ENCODE measurements around the gene GLCE.

Gene GLCE

GRCh38 chr15:69140306-69140705 is 20.1 kb upstream of the GLCE start:
- Mint-ChIP-seq H3K27me3 (ENCODE audit: low read depth, poor library complexity) (peaks cover 22% of the 10 kb centered on the region), H3K36me3 (ENCODE audit: low read depth) (no peaks in the 10 kb centered on the region), H3K27ac (no peak overlapping the region), H3K4me3 (no peak overlapping the region), H3K9me3 (peaks cover 4% of the 10 kb centered on the region), H3K4me1 (peaks cover 35% of the 10 kb centered on the region)
- TF ChIP-seq CTCF (IDR thresholded peaks at IDR 0.05), result no peak
- no peak for DNase-seq

- Mint-ChIP-seq H3K27ac (no peak overlapping the region), H3K27me3 (ENCODE audit: low read depth, poor library complexity) (peaks cover 22% of the 10 kb centered on the region), H3K36me3 (ENCODE audit: low read depth) (no peaks in the 10 kb centered on the region), H3K4me1 (peaks cover 45% of the 10 kb centered on the region), H3K4me3 (no peak overlapping the region), H3K9me3 (peaks cover 4% of the 10 kb centered on the region)
- TF ChIP-seq CTCF (IDR thresholded peaks at IDR 0.05), result no peak
- no peak for DNase-seq
These were observed 19.1 kb upstream of the GLCE start for GRCh38 chr15:69141286-69141701.

GRCh38 chr15:69141833-69142232 is 18.6 kb upstream of the GLCE start:
- H3K9me3 Mint-ChIP-seq, result peaks cover 4% of the 10 kb centered on the region
- no peak overlapping the region for H3K27ac Mint-ChIP-seq
- H3K27me3 Mint-ChIP-seq (ENCODE audit: low read depth, poor library complexity), result peaks cover 22% of the 10 kb centered on the region
- DNase-seq, result no peak
- H3K4me3 Mint-ChIP-seq, result no peak overlapping the region
- H3K36me3 Mint-ChIP-seq (ENCODE audit: low read depth), result no peaks in the 10 kb centered on the region
- no peak for TF ChIP-seq CTCF (IDR thresholded peaks at IDR 0.05)
- peaks cover 46% of the 10 kb centered on the region for H3K4me1 Mint-ChIP-seq

- Mint-ChIP-seq H3K4me1 (peaks cover 36% of the 10 kb centered on the region), H3K27me3 (ENCODE audit: low read depth, poor library complexity) (peaks cover 19% of the 10 kb centered on the region), H3K27ac (peak overlapping the region; percentile 77), H3K4me3 (peak overlapping the region; percentile 47), H3K36me3 (ENCODE audit: low read depth) (no peaks in the 10 kb centered on the region), H3K9me3 (peaks cover 4% of the 10 kb centered on the region)
- DNase-seq, result no peak
- no peak for TF ChIP-seq CTCF (IDR thresholded peaks at IDR 0.05)
These were observed 16.5 kb upstream of the GLCE start for GRCh38 chr15:69143756-69144436.

- H3K27me3 Mint-ChIP-seq (ENCODE audit: low read depth, poor library complexity), result peaks cover 20% of the 10 kb centered on the region
- peaks cover 4% of the 10 kb centered on the region for H3K9me3 Mint-ChIP-seq
- peaks cover 32% of the 10 kb centered on the region for H3K4me1 Mint-ChIP-seq
- no peaks in the 10 kb centered on the region for H3K36me3 Mint-ChIP-seq (ENCODE audit: low read depth)
- no peak overlapping the region for H3K4me3 Mint-ChIP-seq
- DNase-seq, result no peak
- TF ChIP-seq CTCF (IDR thresholded peaks at IDR 0.05), result no peak
- no peak overlapping the region for H3K27ac Mint-ChIP-seq
These were observed 15.9 kb upstream of the GLCE start for GRCh38 chr15:69144530-69144929.

GRCh38 chr15:69145149-69145693 is 15.2 kb upstream of the GLCE start:
- Mint-ChIP-seq H3K27ac (no peak overlapping the region), H3K9me3 (peaks cover 4% of the 10 kb centered on the region), H3K4me1 (peaks cover 32% of the 10 kb centered on the region), H3K27me3 (ENCODE audit: low read depth, poor library complexity) (peaks cover 27% of the 10 kb centered on the region), H3K4me3 (no peak overlapping the region), H3K36me3 (ENCODE audit: low read depth) (no peaks in the 10 kb centered on the region)
- no peak for DNase-seq
- no peak for TF ChIP-seq CTCF (IDR thresholded peaks at IDR 0.05)
